GM10266 (cell line): ENCODE measurements around the gene XPOT.
A peak's percentile ranks its signal among the peaks of the same experiment; 100 is the strongest.
"Not testable (repeated sequence)": the region's sequence is repeated elsewhere in the genome, so short reads cannot be mapped to it uniquely, and the experiment has no call there.

Experiments
- DNase-seq: peaks from one replicate; pipeline ENCODE4 v3.0.0; 2012; ENCODE audit errors: extremely low spot score
- CTCF ChIP-seq: IDR thresholded peaks from 2 replicates; pipeline ENCODE4 v1.5.1; 2012; ENCODE audit warnings: mild to moderate bottlenecking, low read depth; ENCODE audit not compliant: control insufficient read depth, insufficient read depth; ENCODE audit errors: missing control alignments

The XPOT gene

GRCh38 chr12:64403707-64404469 lies at the start of gene XPOT:
XPOT (plus strand) TSS chr12:64404392; CDS start chr12:64410036, 5,644 bp downstream.
- no peak for TF ChIP-seq CTCF

DNA sequence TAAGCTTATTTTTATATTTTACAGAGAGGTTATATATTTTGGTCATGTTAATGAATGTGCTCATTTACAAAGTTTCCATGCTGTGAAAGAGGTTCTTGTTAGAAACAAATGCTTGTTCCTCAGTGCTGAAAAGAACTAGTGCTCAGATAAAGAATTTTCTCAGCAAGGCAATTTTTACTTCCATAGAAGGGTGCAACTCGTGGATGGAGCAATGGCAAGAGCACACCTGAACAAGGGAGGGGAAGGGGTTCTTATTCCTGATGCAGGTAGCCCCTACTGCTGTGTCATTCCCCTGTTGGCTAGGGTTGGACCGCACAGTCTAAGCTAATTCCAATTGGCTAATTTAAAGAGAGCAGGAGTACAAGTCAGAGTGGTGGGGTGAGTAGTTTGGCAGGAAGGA lies 48.0 kb upstream of the XPOT start:
- DNase-seq = not testable (repeated sequence)

More at GRCh38 chr12:64403707-64404469, at the start of gene XPOT:
- DNase-seq = peak; percentile 97

- DNase-seq = not testable (repeated sequence)
Observed at GRCh38 chr12:64361173-64361572, 43.0 kb upstream of the XPOT start.

DNA sequence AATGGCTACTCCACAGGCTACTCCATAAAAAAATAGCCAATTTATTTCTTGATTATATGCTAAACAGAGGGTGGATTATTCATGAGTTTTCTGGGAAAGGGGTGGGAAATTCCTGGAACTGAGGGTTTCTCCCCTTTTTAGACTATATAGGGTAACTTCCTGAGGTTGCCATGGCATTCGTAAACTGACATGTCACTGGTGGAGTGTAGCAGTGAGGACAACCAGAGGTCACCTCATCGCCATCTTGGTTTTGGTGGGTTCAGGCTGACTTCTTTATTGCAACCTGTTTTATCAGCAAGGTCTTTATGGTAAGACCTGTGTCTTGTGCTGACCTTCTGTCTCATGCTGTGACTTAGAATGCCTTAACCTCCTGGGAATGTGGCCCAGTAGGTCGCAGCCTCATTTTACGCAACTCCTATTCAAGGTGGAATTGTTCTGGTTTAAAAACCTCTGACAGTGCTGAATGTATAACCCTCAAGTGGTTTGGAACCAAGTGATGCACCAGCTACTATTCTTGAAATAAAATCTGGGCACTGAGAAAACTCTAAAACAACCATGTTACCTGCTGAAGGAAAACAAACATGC lies 41.4 kb upstream of the XPOT start:
- no peak for TF ChIP-seq CTCF
- DNase-seq = no peak

DNA sequence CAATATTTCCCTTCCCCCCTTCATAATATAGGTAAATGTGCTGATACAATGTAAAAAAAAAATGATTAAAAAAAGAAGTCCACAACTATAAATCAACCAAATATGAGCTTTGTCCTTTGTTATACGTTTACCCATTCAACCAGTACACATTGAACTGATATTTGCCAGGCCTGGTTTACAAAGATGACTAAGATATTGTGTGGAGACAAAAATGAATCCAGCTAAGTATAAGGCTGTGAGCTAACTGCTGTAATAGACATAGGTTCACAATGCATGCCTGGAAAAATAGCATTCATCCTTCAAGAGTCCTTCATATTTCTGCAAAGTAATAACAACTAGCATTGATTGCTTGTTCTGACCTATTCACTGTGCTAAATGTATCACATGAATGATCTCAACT lies 20.5 kb upstream of the XPOT start:
- TF ChIP-seq CTCF = no peak
- no peak for DNase-seq

GRCh38 chr12:64385019-64385418 lies 19.2 kb upstream of the XPOT start:
- no peak for TF ChIP-seq CTCF
- DNase-seq = no peak

DNA sequence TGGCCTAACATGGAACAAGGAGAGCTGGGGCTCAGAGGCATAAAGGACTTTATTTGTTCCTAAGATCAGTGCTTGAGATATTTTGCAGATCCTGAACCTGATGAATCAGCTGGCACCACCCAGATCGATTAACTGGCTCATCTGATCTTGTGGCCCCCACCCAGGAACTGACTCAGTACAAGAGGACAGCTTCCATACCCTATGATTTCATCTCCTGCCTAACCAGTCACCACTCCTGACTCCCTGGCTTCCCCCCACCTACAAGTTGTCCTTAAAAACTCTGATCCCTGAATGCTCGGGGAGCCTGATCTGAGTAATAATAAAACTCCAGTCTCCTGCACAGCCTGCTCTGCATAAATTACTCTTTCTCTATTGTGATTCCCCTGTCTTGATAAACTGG lies 18.7 kb upstream of the XPOT start:
- no peak for TF ChIP-seq CTCF
- no peak for DNase-seq

- TF ChIP-seq CTCF = no peak
- DNase-seq = no peak
Observed at GRCh38 chr12:64387197-64387816, 16.9 kb upstream of the XPOT start.
